NCI-H510A (cell line): ENCODE measurements around the gene EML6.

Source experiments
- DNase-seq: peaks from one replicate; lab custom pipeline; 2025; lab: John Stamatoyannopoulos, UW

Gene EML6

GRCh38 chr2:54912893-54913292 lies 189.4 kb downstream of the EML6 start:
- DNase-seq: no peak

- no peak for DNase-seq
These were observed 191.2 kb downstream of the EML6 start for GRCh38 chr2:54914637-54915036.

GRCh38 chr2:54915101-54915500 lies 191.6 kb downstream of the EML6 start:
- DNase-seq: no peak

GRCh38 chr2:54916637-54917036 lies 193.2 kb downstream of the EML6 start:
- no peak for DNase-seq

- no peak for DNase-seq
These were observed 195.3 kb downstream of the EML6 start for GRCh38 chr2:54918647-54919280.

GRCh38 chr2:54920660-54921059 lies 197.2 kb downstream of the EML6 start:
- no peak for DNase-seq

- DNase-seq: no peak
These were observed 200.7 kb downstream of the EML6 start for GRCh38 chr2:54924121-54924520.

GRCh38 chr2:54925022-54925421 lies 201.6 kb downstream of the EML6 start:
- DNase-seq: no peak

- DNase-seq: no peak
These were observed 203.8 kb downstream of the EML6 start for GRCh38 chr2:54927085-54927750.

- DNase-seq: no peak
These were observed 204.5 kb downstream of the EML6 start for GRCh38 chr2:54927751-54928615.

- DNase-seq: no peak
These were observed 205.3 kb downstream of the EML6 start for GRCh38 chr2:54928719-54929118.

GRCh38 chr2:54931473-54931872 lies 208.0 kb downstream of the EML6 start:
- DNase-seq: no peak

GRCh38 chr2:54935389-54935788 lies 211.9 kb downstream of the EML6 start:
- DNase-seq: no peak

GRCh38 chr2:54936766-54937165 lies 213.3 kb downstream of the EML6 start:
- no peak for DNase-seq

- DNase-seq: no peak
These were observed 216.1 kb downstream of the EML6 start for GRCh38 chr2:54939446-54940118.

GRCh38 chr2:54940723-54941122 lies 217.3 kb downstream of the EML6 start:
- no peak for DNase-seq

GRCh38 chr2:54941248-54941984 lies 218.0 kb downstream of the EML6 start:
- no peak for DNase-seq

GRCh38 chr2:54942373-54942772 lies 218.9 kb downstream of the EML6 start:
- DNase-seq: no peak

- no peak for DNase-seq
These were observed 221.4 kb downstream of the EML6 start for GRCh38 chr2:54944724-54945326.

- no peak for DNase-seq
These were observed 222.1 kb downstream of the EML6 start for GRCh38 chr2:54945391-54946219.
